Measurements from ENCODE around the gene PLCD4. TPM values are rescaled to one million over a fixed set of nuclear protein-coding genes. Genes with fewer than 3 reads are reported as not detected.

PLCD4 gene
- polyA plus RNA-seq, 1 donor from 2014 or later, result 4.9 TPM

- no peak overlapping the region for H3K27ac ChIP-seq (ENCODE audit: low read length)
- H3K9me2 ChIP-seq (ENCODE audit: insufficient read depth, low read length), result no peaks in the 10 kb centered on the region
- H3K27me3 ChIP-seq (ENCODE audit: insufficient read depth, low read depth, low read length), result no peaks in the 10 kb centered on the region
- no peaks in the 10 kb centered on the region for H4K20me1 ChIP-seq (ENCODE audit: insufficient read depth)
- TF ChIP-seq EZH2 (IDR thresholded peaks at IDR 0.05; ENCODE audit: borderline replicate concordance, insufficient read depth, low read length, poor library complexity, severe bottlenecking) (no peak), MXI1 (conservative IDR thresholded peaks at IDR 0.05; ENCODE audit: poor library complexity, severe bottlenecking) (no peak), POLR2AphosphoS5 (IDR thresholded peaks at IDR 0.05) (no peak), EP300 (conservative IDR thresholded peaks at IDR 0.05; ENCODE audit: poor library complexity, severe bottlenecking) (no peak), SMC3 (conservative IDR thresholded peaks at IDR 0.05; ENCODE audit: poor library complexity) (no peak), RAD21 (conservative IDR thresholded peaks at IDR 0.05) (no peak), CTCF (IDR thresholded peaks at IDR 0.05; ENCODE audit: poor library complexity, severe bottlenecking) (no peak), TAF1 (IDR thresholded peaks at IDR 0.05; ENCODE audit: low read depth) (no peak), REST (IDR thresholded peaks at IDR 0.05; ENCODE audit: borderline replicate concordance) (no peak)
- no peak overlapping the region for H3K4me3 ChIP-seq (ENCODE audit: low read length)
- no peak overlapping the region for H3K9ac ChIP-seq (ENCODE audit: low read length)
- no peaks in the 10 kb centered on the region for H3K9me3 ChIP-seq (ENCODE audit: low read length)
- H3K36me3 ChIP-seq (ENCODE audit: insufficient read depth, low read length), result peaks cover 20% of the 10 kb centered on the region
- no peaks in the 10 kb centered on the region for H3K79me2 ChIP-seq (replicated peaks; ENCODE audit: insufficient read depth, low read length)
- no peak overlapping the region for H2AFZ ChIP-seq (ENCODE audit: low read depth, low read length)
- H3K4me2 ChIP-seq (ENCODE audit: low read length), result no peak overlapping the region
- no peaks in the 10 kb centered on the region for H3F3A ChIP-seq (ENCODE audit: insufficient read depth, low read length, poor library complexity, severe bottlenecking)
Observed at GRCh38 chr2:218644721-218645120, 37.0 kb downstream of the PLCD4 start.

GRCh38 chr2:218645126-218645525, 37.4 kb downstream of the PLCD4 start:
- no peaks in the 10 kb centered on the region for H3F3A ChIP-seq (ENCODE audit: insufficient read depth, low read length, poor library complexity, severe bottlenecking)
- H3K9me3 ChIP-seq (ENCODE audit: low read length), result no peaks in the 10 kb centered on the region
- H3K9me2 ChIP-seq (ENCODE audit: insufficient read depth, low read length), result no peaks in the 10 kb centered on the region
- no peaks in the 10 kb centered on the region for H4K20me1 ChIP-seq (ENCODE audit: insufficient read depth)
- TF ChIP-seq CTCF (IDR thresholded peaks at IDR 0.05; ENCODE audit: poor library complexity, severe bottlenecking) (no peak), POLR2AphosphoS5 (IDR thresholded peaks at IDR 0.05) (no peak), TAF1 (IDR thresholded peaks at IDR 0.05; ENCODE audit: low read depth) (no peak), SMC3 (conservative IDR thresholded peaks at IDR 0.05; ENCODE audit: poor library complexity) (no peak), RAD21 (conservative IDR thresholded peaks at IDR 0.05) (no peak), MXI1 (conservative IDR thresholded peaks at IDR 0.05; ENCODE audit: poor library complexity, severe bottlenecking) (no peak), REST (IDR thresholded peaks at IDR 0.05; ENCODE audit: borderline replicate concordance) (no peak)
- H3K9ac ChIP-seq (ENCODE audit: low read length), result no peak overlapping the region
- H2AFZ ChIP-seq (ENCODE audit: low read depth, low read length), result no peak overlapping the region
- H3K27ac ChIP-seq (ENCODE audit: low read length), result no peak overlapping the region
- H3K36me3 ChIP-seq (ENCODE audit: insufficient read depth, low read length), result peaks cover 19% of the 10 kb centered on the region
- H3K79me2 ChIP-seq (replicated peaks; ENCODE audit: insufficient read depth, low read length), result no peaks in the 10 kb centered on the region
- no peaks in the 10 kb centered on the region for H3K27me3 ChIP-seq (ENCODE audit: insufficient read depth, low read depth, low read length)
- H3K4me2 ChIP-seq (ENCODE audit: low read length), result no peak overlapping the region
- no peak overlapping the region for H3K4me3 ChIP-seq (ENCODE audit: low read length)

Measured in neural cell (in vitro differentiated cells).